ENCODE results near the gene GLTPD2.

DNA sequence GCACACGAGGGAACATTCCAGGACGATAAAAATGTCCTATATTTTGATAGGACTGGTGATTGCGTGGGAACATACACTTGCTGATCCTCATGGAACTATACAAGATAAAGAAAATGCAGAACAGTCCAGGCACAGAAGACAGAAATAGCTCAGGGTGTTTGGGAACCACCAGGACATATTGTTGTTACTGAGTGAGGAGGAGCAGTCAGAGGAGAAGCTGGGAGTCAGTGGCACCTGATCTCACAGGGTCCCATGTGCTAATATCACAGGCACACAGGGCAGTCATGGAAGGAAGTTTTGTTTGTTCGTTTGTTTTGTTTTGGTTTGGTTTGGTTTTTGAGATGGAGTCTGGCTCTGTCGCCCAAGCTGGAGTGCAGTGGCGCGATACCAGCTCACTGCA is 23.9 kb downstream of the GLTPD2 start:
- TF ChIP-seq, protein P1, sequence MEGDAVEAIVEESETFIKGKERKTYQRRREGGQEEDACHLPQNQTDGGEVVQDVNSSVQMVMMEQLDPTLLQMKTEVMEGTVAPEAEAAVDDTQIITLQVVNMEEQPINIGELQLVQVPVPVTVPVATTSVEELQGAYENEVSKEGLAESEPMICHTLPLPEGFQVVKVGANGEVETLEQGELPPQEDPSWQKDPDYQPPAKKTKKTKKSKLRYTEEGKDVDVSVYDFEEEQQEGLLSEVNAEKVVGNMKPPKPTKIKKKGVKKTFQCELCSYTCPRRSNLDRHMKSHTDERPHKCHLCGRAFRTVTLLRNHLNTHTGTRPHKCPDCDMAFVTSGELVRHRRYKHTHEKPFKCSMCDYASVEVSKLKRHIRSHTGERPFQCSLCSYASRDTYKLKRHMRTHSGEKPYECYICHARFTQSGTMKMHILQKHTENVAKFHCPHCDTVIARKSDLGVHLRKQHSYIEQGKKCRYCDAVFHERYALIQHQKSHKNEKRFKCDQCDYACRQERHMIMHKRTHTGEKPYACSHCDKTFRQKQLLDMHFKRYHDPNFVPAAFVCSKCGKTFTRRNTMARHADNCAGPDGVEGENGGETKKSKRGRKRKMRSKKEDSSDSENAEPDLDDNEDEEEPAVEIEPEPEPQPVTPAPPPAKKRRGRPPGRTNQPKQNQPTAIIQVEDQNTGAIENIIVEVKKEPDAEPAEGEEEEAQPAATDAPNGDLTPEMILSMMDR (IDR thresholded peaks at IDR 0.05; ENCODE audit: low read depth, low read length) = no peak
- TF ChIP-seq, protein P2, sequence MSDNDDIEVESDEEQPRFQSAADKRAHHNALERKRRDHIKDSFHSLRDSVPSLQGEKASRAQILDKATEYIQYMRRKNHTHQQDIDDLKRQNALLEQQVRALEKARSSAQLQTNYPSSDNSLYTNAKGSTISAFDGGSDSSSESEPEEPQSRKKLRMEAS (IDR thresholded peaks at IDR 0.05; ENCODE audit: low read depth, low read length) = no peak
- no peak for TF ChIP-seq POLR2A (IDR thresholded peaks at IDR 0.05; ENCODE audit: extremely low read depth, insufficient read length)
- no peak for TF ChIP-seq MYC (IDR thresholded peaks at IDR 0.05; ENCODE audit: low read depth, low read length)

All from NB4 (cell line).